GM21515 (cell line): ENCODE data around the gene PLCZ1.
"Not testable (repeated sequence)": the region's sequence is repeated elsewhere in the genome, so short reads cannot be mapped to it uniquely, and the experiment has no call there.

Experiments
- ATAC-seq: cut with Tn5 transposase; IDR thresholded peaks from one replicate; pipeline ENCODE4 v1.9.1; 2021; ENCODE audit not compliant: unreplicated experiment

Gene PLCZ1

GRCh38 chr12:18737819-18738218, at the start of gene PLCZ1, which contains the start of gene CAPZA3:
PLCZ1 (minus strand) TSS chr12:18738012; CDS start chr12:18737371, 641 bp downstream.
CAPZA3 (plus strand) TSS chr12:18738119; CDS start chr12:18738269, 150 bp downstream.
- no peak for ATAC-seq

- ATAC-seq, result not testable (repeated sequence)
Measured at GRCh38 chr12:18785465-18785864, 47.7 kb upstream of the PLCZ1 start.

- ATAC-seq, result no peak
Measured at GRCh38 chr12:18782827-18783226, 45.0 kb upstream of the PLCZ1 start.

- ATAC-seq, result not testable (repeated sequence)
Measured at GRCh38 chr12:18766479-18766878, 28.7 kb upstream of the PLCZ1 start.

GRCh38 chr12:18755341-18755740, 17.5 kb upstream of the PLCZ1 start:
- ATAC-seq, result no peak

- no peak for ATAC-seq
Measured at GRCh38 chr12:18754124-18754707, 16.4 kb upstream of the PLCZ1 start.

- ATAC-seq, result no peak
Measured at GRCh38 chr12:18753481-18754123, 15.8 kb upstream of the PLCZ1 start.

GRCh38 chr12:18752947-18753346, 15.1 kb upstream of the PLCZ1 start:
- ATAC-seq, result no peak

- no peak for ATAC-seq
Measured at GRCh38 chr12:18752280-18752920, 14.6 kb upstream of the PLCZ1 start.

- no peak for ATAC-seq
Measured at GRCh38 chr12:18751866-18752265, 14.1 kb upstream of the PLCZ1 start.

GRCh38 chr12:18750085-18750484, 12.3 kb upstream of the PLCZ1 start:
- ATAC-seq, result no peak

- ATAC-seq, result no peak
Measured at GRCh38 chr12:18749386-18749957, 11.7 kb upstream of the PLCZ1 start.

GRCh38 chr12:18747895-18748294, 10.1 kb upstream of the PLCZ1 start:
- no peak for ATAC-seq

- no peak for ATAC-seq
Measured at GRCh38 chr12:18731156-18731555, 6.7 kb downstream of the PLCZ1 start.

- no peak for ATAC-seq
Measured at GRCh38 chr12:18723752-18724151, 14.1 kb downstream of the PLCZ1 start.

- ATAC-seq, result no peak
Measured at GRCh38 chr12:18721452-18721851, 16.4 kb downstream of the PLCZ1 start.

- ATAC-seq, result no peak
Measured at GRCh38 chr12:18720690-18721089, 17.1 kb downstream of the PLCZ1 start.

GRCh38 chr12:18719922-18720510, 17.8 kb downstream of the PLCZ1 start:
- ATAC-seq, result no peak

GRCh38 chr12:18718462-18718861, 19.4 kb downstream of the PLCZ1 start:
- ATAC-seq, result no peak

- no peak for ATAC-seq
Measured at GRCh38 chr12:18716236-18716635, 21.6 kb downstream of the PLCZ1 start.

GRCh38 chr12:18706798-18707197, 31.0 kb downstream of the PLCZ1 start:
- ATAC-seq, result no peak

- ATAC-seq, result no peak
Measured at GRCh38 chr12:18703911-18704310, 33.9 kb downstream of the PLCZ1 start.
